ENCODE measurements around the gene CREBBP. TPM values are rescaled to one million over a fixed set of nuclear protein-coding genes. Genes with fewer than 3 reads are reported as not detected.
"Not testable (repeated sequence)": the region's sequence is repeated elsewhere in the genome, so short reads cannot be mapped to it uniquely, and the experiment has no call there.

The CREBBP gene
- total RNA-seq, 1 donor from 2014 or later, result 31.4 TPM

DNA sequence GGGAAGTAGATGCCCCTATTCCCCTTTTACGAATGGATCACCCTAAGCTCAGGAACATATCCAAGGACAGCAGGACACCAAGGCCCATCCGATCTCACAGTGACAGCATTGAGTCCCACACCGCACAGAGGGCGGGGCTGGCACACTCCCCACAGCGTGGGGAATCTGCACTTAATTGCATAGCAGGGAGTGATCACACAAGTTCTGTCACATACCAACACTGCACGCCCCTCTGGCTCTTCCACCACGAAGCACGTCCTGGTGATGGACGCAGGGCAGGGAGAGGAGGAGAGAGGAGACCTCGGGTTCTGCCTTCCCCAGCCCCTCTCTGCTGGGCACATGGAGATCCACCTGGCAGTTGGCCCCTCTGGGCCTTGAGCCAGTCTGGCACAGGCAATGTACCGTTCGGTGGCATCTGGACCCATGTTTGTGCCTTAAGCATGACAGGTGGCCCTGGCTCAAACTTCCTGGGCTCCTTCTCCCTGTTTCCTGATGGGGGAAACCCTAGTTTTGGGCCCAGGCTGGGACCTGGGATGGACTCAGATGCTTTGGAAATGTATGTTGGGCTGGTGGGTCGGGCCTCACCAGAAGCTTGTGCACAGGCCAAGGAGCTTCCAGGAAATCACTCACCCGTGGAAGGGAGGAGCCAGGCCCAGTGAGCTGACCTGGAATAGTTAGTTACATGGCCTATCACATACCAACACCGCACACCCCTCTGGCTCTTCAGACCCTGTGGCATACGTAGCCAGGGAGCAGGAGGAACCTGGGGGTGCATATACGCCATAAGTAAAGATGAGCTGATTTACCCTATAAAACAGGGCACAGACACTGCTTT is 35.1 kb upstream of the CREBBP start:
- Histone ChIP-seq H3K4me3 (ENCODE audit: low read depth, low read length) (no peak overlapping the region), H3K36me3 (ENCODE audit: control insufficient read depth, insufficient read depth, low read length) (no peaks in the 10 kb centered on the region), H3K27me3 (ENCODE audit: control insufficient read depth, insufficient read depth, low read length) (peaks cover 2% of the 10 kb centered on the region)
- no peak for TF ChIP-seq CTCF (IDR thresholded peaks at IDR 0.05; ENCODE audit: insufficient read depth, low read length, poor library complexity, severe bottlenecking)
- no peak for DNase-seq (ENCODE audit: low read depth)

DNA sequence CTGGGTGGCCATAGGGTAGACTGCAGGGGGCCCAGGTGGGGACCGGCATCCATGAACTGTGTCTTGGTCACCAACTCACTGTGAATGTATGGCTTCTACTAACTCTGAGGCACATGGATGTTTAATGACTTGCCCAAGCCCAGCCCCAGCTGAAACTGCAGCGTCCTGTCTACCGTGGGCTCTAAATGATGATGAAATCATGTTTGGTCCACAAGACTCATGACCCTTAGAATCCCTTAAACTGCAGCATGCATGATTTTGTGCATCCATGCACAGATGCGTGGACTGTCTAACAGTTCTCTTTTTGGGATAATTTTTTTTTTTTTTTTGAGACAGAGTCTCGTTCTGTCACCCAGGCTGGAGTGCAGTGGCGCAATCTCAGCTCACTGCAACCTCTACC is 32.4 kb upstream of the CREBBP start:
- no peak for TF ChIP-seq CTCF (IDR thresholded peaks at IDR 0.05; ENCODE audit: insufficient read depth, low read length, poor library complexity, severe bottlenecking)
- DNase-seq (ENCODE audit: low read depth), result no peak
- H3K36me3 ChIP-seq (ENCODE audit: control insufficient read depth, insufficient read depth, low read length), result no peaks in the 10 kb centered on the region
- peaks cover 2% of the 10 kb centered on the region for H3K27me3 ChIP-seq (ENCODE audit: control insufficient read depth, insufficient read depth, low read length)
- H3K4me3 ChIP-seq (ENCODE audit: low read depth, low read length), result no peak overlapping the region

DNA sequence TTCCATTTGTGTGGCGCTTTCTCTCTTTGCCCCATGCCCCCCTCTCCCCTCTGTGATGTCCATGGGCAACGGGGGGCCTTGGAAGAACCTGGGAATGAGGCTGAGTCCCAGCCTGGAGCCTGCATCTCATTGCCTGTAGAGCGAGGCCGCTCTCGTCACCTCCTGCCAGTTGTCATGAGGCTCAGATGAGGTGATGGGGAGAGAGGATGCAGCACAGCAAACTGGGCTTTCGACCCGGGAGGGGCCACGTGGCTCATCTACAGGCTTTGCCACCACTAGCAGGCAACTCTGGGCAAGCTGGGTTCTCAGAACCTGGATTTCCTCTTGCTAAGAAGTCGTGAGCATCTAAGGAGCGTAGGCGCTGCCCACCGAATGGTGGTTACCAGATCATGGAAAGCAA is 31.9 kb upstream of the CREBBP start:
- DNase-seq (ENCODE audit: low read depth), result no peak
- no peak for TF ChIP-seq CTCF (IDR thresholded peaks at IDR 0.05; ENCODE audit: insufficient read depth, low read length, poor library complexity, severe bottlenecking)
- no peak overlapping the region for H3K4me3 ChIP-seq (ENCODE audit: low read depth, low read length)

DNA sequence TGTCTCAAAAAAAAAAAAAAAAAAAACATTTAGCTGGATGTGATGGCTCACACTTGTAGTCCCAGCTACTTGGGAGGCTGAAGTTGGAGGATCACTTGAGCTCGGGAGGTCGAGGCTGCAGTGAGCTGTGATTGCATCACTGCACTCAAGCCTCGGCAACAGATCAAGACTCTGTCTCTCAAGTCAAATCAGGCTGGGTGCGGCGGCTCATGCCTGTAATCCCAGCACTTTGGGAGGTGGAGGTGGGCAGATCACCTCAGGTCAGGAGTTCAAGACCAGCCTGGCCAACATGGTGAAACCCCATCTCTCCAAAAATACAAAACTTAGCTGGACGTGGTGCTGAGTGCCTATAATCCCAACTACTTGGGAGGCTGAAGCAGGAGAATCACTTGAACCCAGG is 31.2 kb upstream of the CREBBP start:
- not testable (repeated sequence) for DNase-seq (ENCODE audit: low read depth); H3K27me3 ChIP-seq (ENCODE audit: control insufficient read depth, insufficient read depth, low read length); H3K36me3 ChIP-seq (ENCODE audit: control insufficient read depth, insufficient read depth, low read length); H3K4me3 ChIP-seq (ENCODE audit: low read depth, low read length)

More for the DNA sequence above, 31.9 kb upstream of the CREBBP start:
- H3K27me3 ChIP-seq (ENCODE audit: control insufficient read depth, insufficient read depth, low read length), result peaks cover 2% of the 10 kb centered on the region
- no peaks in the 10 kb centered on the region for H3K36me3 ChIP-seq (ENCODE audit: control insufficient read depth, insufficient read depth, low read length)

- H3K4me3 ChIP-seq (ENCODE audit: low read depth, low read length), result no peak overlapping the region
- no peak for TF ChIP-seq CTCF (IDR thresholded peaks at IDR 0.05; ENCODE audit: insufficient read depth, low read length, poor library complexity, severe bottlenecking)
- H3K27me3 ChIP-seq (ENCODE audit: control insufficient read depth, insufficient read depth, low read length), result peaks cover 2% of the 10 kb centered on the region
Measured at GRCh38 chr16:3909791-3910583, 29.5 kb upstream of the CREBBP start.

GRCh38 chr16:3908951-3909437 is 28.5 kb upstream of the CREBBP start:
- no peak for TF ChIP-seq CTCF (IDR thresholded peaks at IDR 0.05; ENCODE audit: insufficient read depth, low read length, poor library complexity, severe bottlenecking)
- H3K36me3 ChIP-seq (ENCODE audit: control insufficient read depth, insufficient read depth, low read length), result no peaks in the 10 kb centered on the region

More at GRCh38 chr16:3909791-3910583, 29.5 kb upstream of the CREBBP start:
- H3K36me3 ChIP-seq (ENCODE audit: control insufficient read depth, insufficient read depth, low read length), result no peaks in the 10 kb centered on the region
- DNase-seq (ENCODE audit: low read depth), result no peak

More at GRCh38 chr16:3908951-3909437, 28.5 kb upstream of the CREBBP start:
- DNase-seq (ENCODE audit: low read depth), result no peak
- no peak overlapping the region for H3K4me3 ChIP-seq (ENCODE audit: low read depth, low read length)
- no peaks in the 10 kb centered on the region for H3K27me3 ChIP-seq (ENCODE audit: control insufficient read depth, insufficient read depth, low read length)
